ENCODE results near the gene FBXO2. TPM values are rescaled to one million over a fixed set of nuclear protein-coding genes. Genes with fewer than 3 reads are reported as not detected.

FBXO2 gene
- total and polyA plus RNA-seq, 2 of the 4 experiments (the other 2 are of a cell fraction): 0.36 to 1.7 TPM

- Histone ChIP-seq H2BK5ac (ENCODE audit: low read depth, low read length, poor library complexity, severe bottlenecking) (no peak overlapping the region), H3K4me1 (ENCODE audit: control insufficient read depth, insufficient read depth, low read length) (no peaks in the 10 kb centered on the region; the same call in 1 of the 2 replicates), H3K9ac (ENCODE audit: low read depth, low read length) (no peak overlapping the region), H2AK9ac (replicated peaks; ENCODE audit: low read depth, low read length, poor library complexity) (no peak overlapping the region), H4K20me1 (ENCODE audit: insufficient read depth, low read length) (no peaks in the 10 kb centered on the region; the same call in 1 of the 2 replicates), H2AK5ac (ENCODE audit: low read depth, low read length) (no peak overlapping the region), H3K56ac (ENCODE audit: extremely low read depth, insufficient read depth, low read length) (no peak overlapping the region), H3K14ac (replicated peaks; ENCODE audit: low read depth, low read length) (no peak overlapping the region), H4K5ac (ENCODE audit: low read depth, low read length) (no peak overlapping the region), H3K9me1 (ENCODE audit: insufficient read depth, low read length) (no peaks in the 10 kb centered on the region), H3K79me1 (ENCODE audit: low read depth in 1 of 2, low read length in 2 of 2) (no peaks in the 10 kb centered on the region), H3K23ac (ENCODE audit: low read depth, low read length) (no peak overlapping the region), H3K9me3 (ENCODE audit: control insufficient read depth, insufficient read depth, low read length) (no peaks in the 10 kb centered on the region), H3K4me3 (ENCODE audit: insufficient read depth, low read depth, low read length) (no peak overlapping the region), H3K27me3 (ENCODE audit: control insufficient read depth, insufficient read depth, low read length) (peaks cover 24% of the 10 kb centered on the region), H2BK20ac (ENCODE audit: low read depth, low read length) (no peak overlapping the region), H3K4ac (ENCODE audit: low read depth, low read length) (no peak overlapping the region), H4K91ac (ENCODE audit: insufficient read depth, low read depth, low read length) (no peak overlapping the region), H2BK15ac (ENCODE audit: low read depth, low read length) (no peak overlapping the region), H2AFZ (replicated peaks; ENCODE audit: low read length, poor library complexity) (no peak overlapping the region), H3K18ac (ENCODE audit: low read depth, low read length) (no peak overlapping the region), H3K4me2 (ENCODE audit: low read depth, low read length) (no peak overlapping the region), H3K36me3 (ENCODE audit: control insufficient read depth, insufficient read depth, low read length) (no peaks in the 10 kb centered on the region), H3K27ac (ENCODE audit: insufficient read depth, low read length) (no peak overlapping the region), H4K8ac (ENCODE audit: low read depth in 2 of 2, low read length in 2 of 2) (no peak overlapping the region), H2BK120ac (ENCODE audit: low read depth, low read length) (no peak overlapping the region)
- WGBS, 2 experiments (ENCODE audit: extremely low coverage in 2 of 2, insufficient read length in 1 of 2): no CpG with 5 or more reads among the region's 9 CpGs
- TF ChIP-seq CHD1 (IDR thresholded peaks at IDR 0.05; ENCODE audit: low read depth, low read length) (no peak), MAFK (IDR thresholded peaks at IDR 0.05; ENCODE audit: low read depth, low read length) (no peak), MXI1 (IDR thresholded peaks at IDR 0.05; ENCODE audit: borderline replicate concordance, low read depth, low read length) (no peak), FOS (IDR thresholded peaks at IDR 0.05; ENCODE audit: low read depth, low read length) (no peak), RCOR1 (IDR thresholded peaks at IDR 0.05; ENCODE audit: insufficient replicate concordance, low read length) (no peak)
- no TSS peak for BruUV-seq (replicated peaks)
- dilution Hi-C loops (cut with HindIII; ENCODE audit: low sequenced_read_pairs, unreplicated experiment): no loop called here
- in situ Hi-C loops (cut with MboI; ENCODE audit: low sequenced_read_pairs): loop anchor here (10.0 kb wide), 1 partner anchor 614 kb away; no protein-coding TSS in a partner anchor
- ChIA-PET CTCF (interaction anchor here (0.7 kb wide), 1 partner anchor 123 kb away, joined by 4 read pairs; no protein-coding TSS in a partner anchor), POLR2A (ENCODE audit: unreplicated experiment) (no interaction called here)
- intact Hi-C loops (cut with micrococcal nuclease): no loop called here
- ATAC-seq (ENCODE audit: low read depth) (no peak), DNase-seq (no peak)
Observed at GRCh38 chr1:11649237-11649623, 5.0 kb downstream of the FBXO2 start.

Measured in IMR-90 (cell line).